PC-9 (cell line): Measurements from ENCODE around the gene HTR3C.

Experiments
- CTCF ChIP-seq: fragments of 200-600 bp; sonication (generic); conservative IDR thresholded peaks from 2 replicates; pipeline ENCODE4 v1.6.1; 2017; ENCODE audit warnings: mixed run types, antibody characterized with exemption, mild to moderate bottlenecking, moderate library complexity
- EZH2 ChIP-seq: fragments of 200-600 bp; sonication (generic); IDR thresholded peaks from 2 replicates; pipeline ENCODE4 v1.8.0; 2017; ENCODE audit warnings: antibody characterized with exemption, low read depth

DNA sequence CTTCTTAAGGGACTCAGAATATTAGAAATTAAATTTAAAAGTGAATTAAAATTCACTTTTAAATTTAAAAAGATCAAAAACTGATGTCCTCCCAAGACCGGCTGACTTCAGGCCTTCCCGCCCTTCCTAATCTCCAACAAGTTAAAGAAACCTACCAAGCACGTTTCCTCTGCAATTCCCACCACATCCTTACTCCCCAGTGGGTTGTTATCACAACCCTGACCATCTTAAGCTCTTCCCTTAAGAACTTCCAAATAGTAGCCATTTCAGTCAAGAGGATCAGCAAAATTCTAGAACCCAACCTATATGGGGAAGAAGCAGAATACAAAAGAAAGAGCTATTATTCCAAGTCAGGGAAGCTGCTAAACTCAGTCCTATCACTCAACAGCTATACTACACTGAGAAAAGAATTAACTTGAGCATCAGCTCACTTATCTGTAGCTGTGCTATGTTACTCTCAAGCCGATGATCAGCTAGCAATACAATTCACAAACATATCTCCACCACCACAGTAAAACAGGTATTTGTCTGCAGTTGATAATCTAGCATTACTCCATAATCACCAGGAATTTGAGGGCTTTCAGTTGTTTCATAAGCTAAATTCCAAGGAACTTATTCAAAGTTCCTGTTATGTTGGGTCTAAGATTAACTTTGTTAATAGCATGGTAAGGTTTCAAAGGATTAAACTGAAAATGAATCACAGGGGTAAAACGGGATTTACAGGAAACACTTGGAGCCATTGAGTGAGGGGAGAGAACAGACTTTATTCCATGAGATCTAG is 49.5 kb upstream of the HTR3C start:
- TF ChIP-seq CTCF = no peak
- TF ChIP-seq EZH2 = no peak
